Liver (tissue), 9 donors: ENCODE data around the gene TOR4A. TPM values are rescaled to one million over a fixed set of nuclear protein-coding genes. Genes with fewer than 3 reads are reported as not detected.

Source experiments
- DNase-seq: peaks from one replicate; pipeline ENCODE4 v3.0.0-alpha.2; 2017; ENCODE audit warnings: low spot score
- H3K27ac ChIP-seq, 2 donors: one replicate each; pipeline ENCODE4 v1.7.0; 2013; ENCODE audit warnings: inconsistent platforms in 2 of 2, low read length in 2 of 2, control low read depth in 1 of 2, low read depth in 1 of 2, mild to moderate bottlenecking in 1 of 2
- H3K27me3 ChIP-seq, 4 donors: one replicate each; pipeline versions ENCODE4 v1.6.1 to v1.7.0; 2013; ENCODE audit warnings: low read length in 3 of 4, inconsistent platforms in 1 of 4, mild to moderate bottlenecking in 1 of 4, moderate library complexity in 1 of 4; ENCODE audit not compliant: control insufficient read depth in 4 of 4, insufficient read depth in 4 of 4
- H3K36me3 ChIP-seq, 4 donors: one replicate each; pipeline versions ENCODE4 v1.6.1 to v1.7.0; 2013; ENCODE audit warnings: low read length in 3 of 4, mild to moderate bottlenecking in 3 of 4, low read depth in 1 of 4, moderate library complexity in 1 of 4; ENCODE audit not compliant: control insufficient read depth in 4 of 4, insufficient read depth in 3 of 4
- H3K4me1 ChIP-seq, 4 donors: one replicate each; pipeline versions ENCODE4 v1.6.1 to v1.7.0; 2013; ENCODE audit warnings: low read length in 3 of 4, mild to moderate bottlenecking in 3 of 4, moderate library complexity in 1 of 4; ENCODE audit not compliant: control insufficient read depth in 4 of 4, insufficient read depth in 4 of 4
- H3K4me3 ChIP-seq, 3 donors: one replicate each; pipeline versions ENCODE4 v1.6.1 to v1.7.0; 2013; ENCODE audit warnings: low read length in 3 of 3, control low read depth in 1 of 3, low read depth in 1 of 3, mild to moderate bottlenecking in 1 of 3
- H3K9ac ChIP-seq, 2 donors: one replicate each; pipeline ENCODE4 v1.7.0; 2013; ENCODE audit warnings: low read length in 2 of 2, mild to moderate bottlenecking in 2 of 2, moderate library complexity in 2 of 2, control low read depth in 1 of 2, low read depth in 1 of 2
- H3K9me3 ChIP-seq, 4 donors: one replicate each; pipeline versions ENCODE4 v1.6.1 to v1.7.0; 2013; ENCODE audit warnings: low read length in 3 of 4; ENCODE audit not compliant: control insufficient read depth in 4 of 4
- FOXA1 ChIP-seq: IDR thresholded peaks from 2 replicates; pipeline ENCODE4 v1.6.1; 2016; ENCODE audit warnings: antibody characterized with exemption
- FOXA2 ChIP-seq: IDR thresholded peaks from 2 replicates; pipeline ENCODE4 v1.6.1; 2016; ENCODE audit warnings: antibody characterized with exemption
- GABPA ChIP-seq, 2 donors: IDR thresholded peaks in 1 of 2; conservative IDR thresholded peaks in 1 of 2; 2 replicates each; pipeline ENCODE4 v1.6.1; 2016; ENCODE audit warnings: antibody characterized with exemption in 2 of 2, mild to moderate bottlenecking in 1 of 2, moderate library complexity in 1 of 2
- HNF4A ChIP-seq, 2 donors: conservative IDR thresholded peaks; 2 replicates each; pipeline ENCODE4 v1.6.1; 2016; ENCODE audit warnings: antibody characterized with exemption in 2 of 2, mild to moderate bottlenecking in 2 of 2
- HNF4G ChIP-seq: IDR thresholded peaks from 2 replicates; pipeline ENCODE4 v1.6.1; 2016; ENCODE audit warnings: antibody characterized with exemption
- NR2F2 ChIP-seq: IDR thresholded peaks from 2 replicates; pipeline ENCODE4 v1.6.1; 2016; ENCODE audit warnings: antibody characterized with exemption
- SP1 ChIP-seq: IDR thresholded peaks from 2 replicates; pipeline ENCODE4 v1.6.1; 2018; ENCODE audit warnings: antibody characterized with exemption, mild to moderate bottlenecking
- YY1 ChIP-seq: IDR thresholded peaks from 2 replicates; pipeline ENCODE4 v1.6.1; 2016; ENCODE audit warnings: antibody characterized with exemption, mild to moderate bottlenecking
- WGBS: extraction: QIAGEN DNeasy Blood & Tissue Kit; methylation state at CpG from one replicate; pipeline ENCODE4 v1.1.7; 2013; 5-methylcytosine and 5-hydroxymethylcytosine counted together
- polyA plus RNA-seq, 2 donors: library from polyadenylated mRNA; stranded (reverse) in 1 of 2; unstranded in 1 of 2; fragments of 200-250 nt in 1 of 2; fragments of >200 nt in 1 of 2; fragmentation: Nextera tagmentation in 1 of 2; extraction: Ambion mirVana in 1 of 2; gene quantifications; one replicate each; pipeline versions ENCODE4 v1.2.1 to v1.2.3, GENCODE V29; 2013 to 2015
- total RNA-seq, 2 donors: library from RNA; depleted of rRNA; stranded (reverse); fragments of >200 nt; gene quantifications; one replicate each; pipeline ENCODE4 v1.2.3, GENCODE V29; 2014
- TF ChIP-seq, protein P1 (sequence below): IDR thresholded peaks from 2 replicates; pipeline ENCODE4 v1.6.1; 2016; ENCODE audit warnings: antibody characterized with exemption
- TF ChIP-seq, protein P2 (sequence below): IDR thresholded peaks from 2 replicates; pipeline ENCODE4 v1.6.1; 2016; ENCODE audit warnings: antibody characterized with exemption, mild to moderate bottlenecking
- TF ChIP-seq, protein P3 (sequence below): IDR thresholded peaks from 2 replicates; pipeline ENCODE4 v1.6.1; 2016; ENCODE audit warnings: antibody characterized with exemption
- donor health status: healthy.
- donor health status: healthy.
- donor health status: healthy.
- donor health status: healthy.
- donor health status: healthy.

Gene TOR4A
- total and polyA plus RNA-seq, 4 donors, result 0.35 to 5.1 (median 4.3) TPM

DNA sequence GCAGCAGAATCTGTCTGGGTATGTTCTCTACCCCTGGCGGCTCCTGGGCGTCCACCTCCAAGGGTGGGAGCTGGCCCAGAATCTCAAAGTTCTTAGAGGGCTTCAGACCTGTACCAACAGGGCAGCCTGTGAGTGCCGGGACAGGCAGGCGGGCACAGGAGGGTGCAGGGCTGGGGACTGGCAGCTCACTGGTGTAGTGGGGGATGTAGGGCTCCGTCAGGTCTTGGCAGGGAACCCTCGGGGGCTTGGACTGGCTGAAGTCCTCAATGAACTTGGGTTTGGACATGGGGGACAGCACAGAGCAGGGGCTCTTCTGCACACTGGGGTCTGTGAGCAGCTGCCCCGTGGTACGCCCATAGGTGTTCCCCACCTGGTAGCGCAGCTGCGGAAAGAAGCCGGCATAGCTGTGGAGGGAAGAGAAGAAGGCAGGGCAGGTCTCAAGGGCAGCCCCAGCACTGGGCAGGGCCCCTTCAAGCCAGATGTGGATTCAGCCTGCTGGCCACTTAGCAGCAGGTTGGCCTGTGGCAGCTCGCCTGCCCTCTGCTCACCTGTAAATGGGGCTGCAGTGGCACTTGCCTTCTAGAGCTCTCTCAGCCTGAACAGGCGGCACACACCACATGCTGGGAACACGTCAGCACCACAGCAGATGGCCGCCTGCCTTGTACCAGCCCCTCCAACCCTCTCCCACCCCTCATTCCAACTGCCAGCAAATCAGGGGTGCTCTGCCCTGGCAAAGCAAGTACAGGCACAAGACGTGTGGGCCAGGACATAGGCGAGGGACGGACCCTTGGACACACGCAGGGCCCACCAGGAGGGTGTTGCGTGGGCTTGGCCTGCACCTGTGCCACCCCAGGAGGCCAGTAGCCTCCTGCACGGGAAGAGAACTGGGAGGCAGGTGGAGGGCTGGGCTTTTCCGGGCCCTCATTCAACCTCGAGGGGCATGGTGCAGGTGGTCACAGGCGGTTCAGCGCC lies 31.8 kb upstream of the TOR4A start:
- no peak for DNase-seq
- Histone ChIP-seq H3K27me3 (no peaks in the 10 kb centered on the region), H3K4me1 (peaks cover 2 to 26% (median 16%) of the 10 kb centered on the region in 4 donors), H3K9ac (no peak overlapping the region), H3K9me3 (no peaks in the 10 kb centered on the region), H3K4me3 (no peak overlapping the region), H3K27ac (no peak overlapping the region), H3K36me3 (peaks cover 0 to 11% (median 5%) of the 10 kb centered on the region in 4 donors)
- WGBS, result 90% methylated on average over 25 of the region's 25 CpGs
- no peak for TF ChIP-seq FOXA2
- no peak for TF ChIP-seq SP1
- TF ChIP-seq, protein P1, sequence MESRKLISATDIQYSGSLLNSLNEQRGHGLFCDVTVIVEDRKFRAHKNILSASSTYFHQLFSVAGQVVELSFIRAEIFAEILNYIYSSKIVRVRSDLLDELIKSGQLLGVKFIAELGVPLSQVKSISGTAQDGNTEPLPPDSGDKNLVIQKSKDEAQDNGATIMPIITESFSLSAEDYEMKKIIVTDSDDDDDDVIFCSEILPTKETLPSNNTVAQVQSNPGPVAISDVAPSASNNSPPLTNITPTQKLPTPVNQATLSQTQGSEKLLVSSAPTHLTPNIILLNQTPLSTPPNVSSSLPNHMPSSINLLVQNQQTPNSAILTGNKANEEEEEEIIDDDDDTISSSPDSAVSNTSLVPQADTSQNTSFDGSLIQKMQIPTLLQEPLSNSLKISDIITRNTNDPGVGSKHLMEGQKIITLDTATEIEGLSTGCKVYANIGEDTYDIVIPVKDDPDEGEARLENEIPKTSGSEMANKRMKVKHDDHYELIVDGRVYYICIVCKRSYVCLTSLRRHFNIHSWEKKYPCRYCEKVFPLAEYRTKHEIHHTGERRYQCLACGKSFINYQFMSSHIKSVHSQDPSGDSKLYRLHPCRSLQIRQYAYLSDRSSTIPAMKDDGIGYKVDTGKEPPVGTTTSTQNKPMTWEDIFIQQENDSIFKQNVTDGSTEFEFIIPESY, result no peak
- TF ChIP-seq YY1, result no peak
- TF ChIP-seq NR2F2, result no peak
- TF ChIP-seq FOXA1, result no peak
- no peak for TF ChIP-seq HNF4G
- no peak for TF ChIP-seq HNF4A (conservative IDR thresholded peaks at IDR 0.05)

DNA sequence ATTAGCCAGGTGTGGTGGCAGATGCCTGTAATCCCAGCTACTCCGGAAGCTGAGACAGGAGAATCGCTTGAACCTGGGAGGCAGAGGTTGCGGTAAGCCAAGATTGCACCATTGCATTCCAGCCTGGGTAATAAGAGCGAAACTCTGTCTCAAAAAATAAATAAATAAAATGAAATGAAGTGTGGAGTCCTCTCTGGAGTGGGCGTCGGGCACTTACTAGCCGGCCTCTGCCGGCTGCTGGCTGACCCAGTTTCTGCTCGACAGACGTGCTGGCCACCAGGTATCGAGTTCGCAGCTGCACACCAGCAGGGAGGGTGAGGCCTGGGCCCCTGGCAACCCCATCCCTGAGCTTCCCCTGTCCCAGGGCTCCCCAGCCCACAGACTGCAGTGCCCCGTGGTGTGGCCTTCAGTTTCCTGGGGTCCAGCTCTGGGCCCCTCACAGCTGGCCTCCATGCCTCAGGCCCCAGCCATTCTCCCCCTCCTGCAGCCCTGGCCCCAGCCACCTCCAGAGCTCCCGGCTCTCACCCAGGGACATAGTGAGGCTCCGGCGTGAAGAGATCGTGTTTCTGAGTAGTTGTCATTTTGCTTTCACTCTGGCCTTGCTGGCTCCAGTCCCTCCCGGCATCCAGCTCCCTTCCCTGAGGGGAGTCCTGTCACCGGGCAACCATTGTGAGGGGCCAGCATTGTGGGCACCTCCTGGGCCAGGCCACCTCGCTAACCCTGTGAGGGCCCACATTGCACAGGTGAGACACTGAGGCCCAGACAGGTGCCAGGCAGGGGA lies 30.2 kb upstream of the TOR4A start:
- no peak overlapping the region for H3K4me3 ChIP-seq
- TF ChIP-seq, protein P2, sequence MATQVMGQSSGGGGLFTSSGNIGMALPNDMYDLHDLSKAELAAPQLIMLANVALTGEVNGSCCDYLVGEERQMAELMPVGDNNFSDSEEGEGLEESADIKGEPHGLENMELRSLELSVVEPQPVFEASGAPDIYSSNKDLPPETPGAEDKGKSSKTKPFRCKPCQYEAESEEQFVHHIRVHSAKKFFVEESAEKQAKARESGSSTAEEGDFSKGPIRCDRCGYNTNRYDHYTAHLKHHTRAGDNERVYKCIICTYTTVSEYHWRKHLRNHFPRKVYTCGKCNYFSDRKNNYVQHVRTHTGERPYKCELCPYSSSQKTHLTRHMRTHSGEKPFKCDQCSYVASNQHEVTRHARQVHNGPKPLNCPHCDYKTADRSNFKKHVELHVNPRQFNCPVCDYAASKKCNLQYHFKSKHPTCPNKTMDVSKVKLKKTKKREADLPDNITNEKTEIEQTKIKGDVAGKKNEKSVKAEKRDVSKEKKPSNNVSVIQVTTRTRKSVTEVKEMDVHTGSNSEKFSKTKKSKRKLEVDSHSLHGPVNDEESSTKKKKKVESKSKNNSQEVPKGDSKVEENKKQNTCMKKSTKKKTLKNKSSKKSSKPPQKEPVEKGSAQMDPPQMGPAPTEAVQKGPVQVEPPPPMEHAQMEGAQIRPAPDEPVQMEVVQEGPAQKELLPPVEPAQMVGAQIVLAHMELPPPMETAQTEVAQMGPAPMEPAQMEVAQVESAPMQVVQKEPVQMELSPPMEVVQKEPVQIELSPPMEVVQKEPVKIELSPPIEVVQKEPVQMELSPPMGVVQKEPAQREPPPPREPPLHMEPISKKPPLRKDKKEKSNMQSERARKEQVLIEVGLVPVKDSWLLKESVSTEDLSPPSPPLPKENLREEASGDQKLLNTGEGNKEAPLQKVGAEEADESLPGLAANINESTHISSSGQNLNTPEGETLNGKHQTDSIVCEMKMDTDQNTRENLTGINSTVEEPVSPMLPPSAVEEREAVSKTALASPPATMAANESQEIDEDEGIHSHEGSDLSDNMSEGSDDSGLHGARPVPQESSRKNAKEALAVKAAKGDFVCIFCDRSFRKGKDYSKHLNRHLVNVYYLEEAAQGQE, result no peak
- TF ChIP-seq, protein P3, sequence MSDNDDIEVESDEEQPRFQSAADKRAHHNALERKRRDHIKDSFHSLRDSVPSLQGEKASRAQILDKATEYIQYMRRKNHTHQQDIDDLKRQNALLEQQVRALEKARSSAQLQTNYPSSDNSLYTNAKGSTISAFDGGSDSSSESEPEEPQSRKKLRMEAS, result no peak
- TF ChIP-seq SP1, result no peak
- no peak for TF ChIP-seq HNF4G
- TF ChIP-seq FOXA2, result no peak
- no peak for TF ChIP-seq GABPA (IDR thresholded peaks at IDR 0.05 in 1 of 2, conservative IDR thresholded peaks at IDR 0.05 in 1 of 2)
- TF ChIP-seq YY1, result no peak
- peaks cover 2 to 21% (median 11%) of the 10 kb centered on the region in 4 donors for H3K4me1 ChIP-seq
- H3K36me3 ChIP-seq, result peaks cover 0 to 11% (median 5%) of the 10 kb centered on the region in 4 donors
- no peak overlapping the region for H3K27ac ChIP-seq
- no peaks in the 10 kb centered on the region for H3K27me3 ChIP-seq
- no peaks in the 10 kb centered on the region for H3K9me3 ChIP-seq
- 61% methylated on average over 20 of the region's 20 CpGs for WGBS
- H3K9ac ChIP-seq, result peak overlapping the region in 1 of 2 donors; percentile 53
- DNase-seq, result no peak
